ENCODE data around the gene RNASE9. TPM values are rescaled to one million over a fixed set of nuclear protein-coding genes. Genes with fewer than 3 reads are reported as not detected.
A peak's percentile ranks its signal among the peaks of the same experiment; 100 is the strongest.
"Not testable (repeated sequence)": the region's sequence is repeated elsewhere in the genome, so short reads cannot be mapped to it uniquely, and the experiment has no call there.

Gene RNASE9
- total RNA-seq, 1 experiment from 2014 or later = not detected

DNA sequence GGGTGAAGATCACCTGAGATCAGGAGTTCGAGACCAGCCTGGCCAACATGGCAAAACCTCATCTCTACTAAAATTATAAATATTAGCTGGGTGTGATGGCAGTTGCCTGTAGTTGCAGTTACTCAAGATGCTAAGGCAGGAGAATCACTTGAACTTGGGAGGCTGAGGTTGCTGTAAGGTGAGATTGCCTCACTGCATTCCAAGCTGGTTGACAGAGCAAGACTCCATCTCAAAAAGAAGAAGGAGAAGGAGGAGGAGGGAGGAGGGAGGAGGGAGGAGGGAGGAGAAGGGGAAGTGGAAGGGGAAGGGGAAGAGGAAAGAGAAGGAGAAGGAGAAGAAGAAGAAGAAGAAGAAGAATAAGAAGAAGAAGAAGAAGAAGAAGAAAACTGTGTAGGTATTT lies 38.5 kb downstream of the RNASE9 start:
- no peak for DNase-seq (ENCODE audit: low read depth)

GRCh38 chr14:20516921-20517320 lies 43.9 kb downstream of the RNASE9 start:
- DNase-seq (ENCODE audit: low read depth) = peak; percentile 67

GRCh38 chr14:20515846-20516245 lies 45.0 kb downstream of the RNASE9 start:
- no peak for DNase-seq (ENCODE audit: low read depth)

DNA sequence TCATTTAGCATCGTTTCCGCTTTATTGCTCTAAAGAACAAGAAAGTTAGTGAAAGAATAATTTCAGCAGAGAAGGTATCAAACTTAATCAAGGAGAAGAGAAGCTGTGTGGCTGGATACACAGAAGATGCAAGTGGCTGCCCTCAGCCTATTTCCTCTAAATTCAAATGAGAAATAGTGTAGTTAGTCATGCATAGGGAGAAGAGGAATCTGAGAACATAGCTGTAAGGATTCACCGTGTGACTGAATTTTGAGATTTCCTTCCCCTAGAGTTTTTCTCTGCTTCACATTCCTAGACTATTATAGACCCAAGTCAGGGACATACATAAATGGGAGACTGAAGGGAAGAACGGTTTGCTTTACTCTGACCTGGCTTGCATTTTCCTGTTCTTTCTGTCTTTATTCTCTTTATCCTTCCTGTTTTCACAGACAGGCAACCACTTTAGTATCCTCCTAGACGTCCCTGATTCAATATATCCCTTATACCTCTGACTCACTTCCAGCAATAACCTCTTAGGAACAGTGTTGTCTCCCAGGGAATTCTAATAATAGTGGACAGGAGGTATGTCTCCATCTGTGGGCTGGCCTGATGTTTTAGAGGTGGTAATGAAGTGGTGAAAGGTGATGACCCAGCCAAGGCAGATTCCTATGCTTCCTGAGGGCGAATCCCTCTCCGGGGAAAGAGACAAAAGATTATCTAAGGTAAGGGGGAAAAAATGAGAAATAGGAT lies 48.5 kb downstream of the RNASE9 start:
- DNase-seq (ENCODE audit: low read depth) = peak; percentile 29

GRCh38 chr14:20508367-20508766 lies 52.5 kb downstream of the RNASE9 start:
- DNase-seq (ENCODE audit: low read depth) = no peak

GRCh38 chr14:20507537-20507936 lies 53.3 kb downstream of the RNASE9 start:
- not testable (repeated sequence) for DNase-seq (ENCODE audit: low read depth)

GRCh38 chr14:20506752-20507151 lies 54.1 kb downstream of the RNASE9 start:
- DNase-seq (ENCODE audit: low read depth) = not testable (repeated sequence)

GRCh38 chr14:20506276-20506675 lies 54.6 kb downstream of the RNASE9 start:
- DNase-seq (ENCODE audit: low read depth) = not testable (repeated sequence)

Other genes starting within 250 kb of the RNASE9 start
- gene CCNB1IP1, start 227.8 kb downstream of the RNASE9 start, total RNA-seq (2014; rRNA removed) = 39.3 and 39.5 TPM in 2 replicates
- 25.5 and 28.0 TPM in 2 replicates for gene PARP2, start 217.4 kb downstream of the RNASE9 start, total RNA-seq (2014; rRNA removed)
- gene TEP1, start 147.5 kb downstream of the RNASE9 start, total RNA-seq (2014; rRNA removed) = 16.6 and 17.2 TPM in 2 replicates
- gene KLHL33, start 124.9 kb downstream of the RNASE9 start, total RNA-seq (2014; rRNA removed) = not detected in 2 replicates
- 52.8 and 61.1 TPM in 2 replicates for gene OSGEP, start 106.2 kb downstream of the RNASE9 start, total RNA-seq (2014; rRNA removed)
- 152 and 213 TPM in 2 replicates for gene APEX1, start 105.8 kb downstream of the RNASE9 start, total RNA-seq (2014; rRNA removed)
- 18.1 and 24.6 TPM in 2 replicates for gene PIP4P1, start 99.6 kb downstream of the RNASE9 start, total RNA-seq (2014; rRNA removed)
- 54.0 and 54.8 TPM in 2 replicates for gene PNP, start 91.6 kb downstream of the RNASE9 start, total RNA-seq (2014; rRNA removed)
- not detected in 2 replicates for gene RNASE10, start 55.5 kb downstream of the RNASE9 start, total RNA-seq (2014; rRNA removed)
- gene RNASE11, start 27.0 kb upstream of the RNASE9 start, total RNA-seq (2014; rRNA removed) = not detected in 2 replicates
- gene RNASE12, start 30.3 kb upstream of the RNASE9 start, total RNA-seq (2014; rRNA removed) = not detected in 2 replicates
- gene OR6S1, start 80.6 kb upstream of the RNASE9 start, total RNA-seq (2014; rRNA removed) = not detected in 2 replicates
- 5.4 and 10.5 TPM in 2 replicates for gene RNASE4, start 123.5 kb upstream of the RNASE9 start, total RNA-seq (2014; rRNA removed)
- gene ANG, start 127.7 kb upstream of the RNASE9 start, total RNA-seq (2014; rRNA removed) = 4.2 and 4.4 TPM in 2 replicates
- gene EDDM3A, start 184.8 kb upstream of the RNASE9 start, total RNA-seq (2014; rRNA removed) = not detected in 2 replicates
- gene EDDM3B, start 207.4 kb upstream of the RNASE9 start, total RNA-seq (2014; rRNA removed) = not detected in 2 replicates
- not detected in 2 replicates for gene RNASE6, start 220.2 kb upstream of the RNASE9 start, total RNA-seq (2014; rRNA removed)
- gene RNASE1, start 241.8 kb upstream of the RNASE9 start, total RNA-seq (2014; rRNA removed) = not detected in 2 replicates

Measured in LHCN-M2 (cell line).